Measurements from ENCODE around the gene MFRP.

Gene MFRP

DNA sequence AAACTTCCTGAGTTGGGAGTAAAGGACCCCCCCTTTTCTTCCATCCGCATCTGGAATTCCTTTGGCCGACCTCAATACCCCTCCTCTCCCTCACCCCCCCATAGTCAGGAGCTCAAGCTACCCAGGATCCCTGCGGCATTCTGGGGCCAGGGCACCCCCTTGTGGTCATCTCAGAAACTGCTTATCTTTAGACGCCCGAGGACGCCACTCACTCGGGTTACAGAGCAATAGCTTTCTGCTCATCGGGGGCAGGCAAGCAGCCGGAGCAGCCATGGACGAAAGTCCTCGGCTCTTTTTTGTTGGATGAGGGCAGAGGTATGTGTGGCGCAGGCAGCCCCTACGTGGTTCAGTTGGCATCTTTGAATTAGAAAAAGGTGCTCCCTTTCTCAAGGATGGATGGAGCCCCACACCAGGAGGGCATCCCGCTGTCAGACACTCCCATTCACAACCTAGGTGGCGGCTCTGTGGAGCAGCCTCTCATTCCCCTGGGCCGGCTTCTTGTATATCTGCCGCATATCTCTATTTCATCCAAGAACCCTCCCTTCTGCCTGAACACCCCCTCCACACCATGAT lies 8.1 kb downstream of the MFRP start:
- peak; percentile 54 for DNase-seq (ENCODE audit: low read depth)

DNA sequence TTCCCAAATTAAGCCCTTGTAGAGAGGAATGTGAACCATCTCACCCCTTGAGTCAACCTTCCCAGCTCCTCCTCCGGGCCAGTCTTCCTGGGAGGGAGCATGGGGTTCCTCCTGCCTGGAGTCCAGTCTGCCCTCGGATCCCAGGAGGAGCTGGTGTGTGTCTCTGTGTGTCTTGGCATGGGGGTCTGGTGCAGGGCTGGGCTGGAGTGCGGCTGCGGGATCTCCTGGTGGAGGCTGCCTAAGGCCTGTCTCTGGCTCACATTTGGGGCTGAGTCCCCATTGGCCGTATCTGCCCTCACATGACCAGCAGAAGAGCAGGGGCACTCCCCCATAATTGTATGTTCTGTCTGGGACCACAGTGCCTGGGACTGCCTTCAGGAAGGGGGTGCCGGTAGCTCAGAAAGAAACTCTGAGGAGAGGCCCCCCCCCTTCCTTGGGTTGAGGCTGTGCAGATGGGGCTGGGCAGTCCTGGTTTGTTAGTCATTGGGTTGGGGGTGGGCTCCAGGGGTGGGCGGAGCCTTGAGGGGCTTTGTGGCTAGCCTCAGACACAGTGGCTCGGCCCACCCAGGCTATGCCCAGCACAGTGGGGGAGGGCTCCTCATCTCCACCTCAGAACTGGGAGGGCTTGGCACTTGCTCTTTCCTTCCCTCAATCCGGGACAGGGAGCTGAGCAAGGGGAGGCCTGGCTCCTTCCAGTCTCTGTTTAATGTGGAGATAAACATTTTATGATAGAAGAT lies 8.8 kb downstream of the MFRP start:
- DNase-seq (ENCODE audit: low read depth): no peak

DNA sequence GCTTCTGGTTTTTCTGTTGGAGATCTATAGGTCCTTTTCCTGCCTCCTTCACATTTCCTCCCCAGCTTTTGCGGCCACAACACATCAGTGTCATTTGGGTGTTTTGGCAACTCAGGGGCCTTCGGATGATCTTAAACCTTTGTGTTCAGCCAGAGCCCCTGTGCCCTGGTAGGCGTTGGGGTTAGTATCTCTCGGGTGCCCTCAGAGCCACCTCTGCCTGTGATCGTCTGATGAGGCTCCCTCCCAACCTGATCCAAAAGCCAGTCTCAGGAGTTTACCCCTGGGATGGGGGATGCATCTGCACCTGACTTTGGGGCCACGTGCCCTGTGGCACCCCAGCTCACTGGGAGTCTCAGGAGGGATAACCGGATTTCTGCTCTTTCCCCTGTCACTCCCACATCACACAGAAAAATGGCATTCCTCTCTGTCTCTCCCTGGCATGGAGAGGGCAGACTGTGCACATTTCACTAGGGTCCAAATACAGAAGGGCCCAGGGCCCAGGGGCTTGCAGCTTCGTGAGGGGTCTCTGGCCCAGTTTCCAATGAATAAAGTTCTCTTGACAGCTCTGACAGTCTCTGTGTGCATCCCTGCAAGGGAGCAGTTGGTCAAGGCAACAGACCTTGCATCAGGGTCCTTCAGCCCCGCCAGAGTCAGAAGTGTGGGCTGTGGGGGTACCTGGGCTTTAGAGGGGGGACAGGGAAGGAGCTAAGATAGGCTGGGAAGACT lies 9.6 kb downstream of the MFRP start:
- no peak for DNase-seq (ENCODE audit: low read depth)

DNA sequence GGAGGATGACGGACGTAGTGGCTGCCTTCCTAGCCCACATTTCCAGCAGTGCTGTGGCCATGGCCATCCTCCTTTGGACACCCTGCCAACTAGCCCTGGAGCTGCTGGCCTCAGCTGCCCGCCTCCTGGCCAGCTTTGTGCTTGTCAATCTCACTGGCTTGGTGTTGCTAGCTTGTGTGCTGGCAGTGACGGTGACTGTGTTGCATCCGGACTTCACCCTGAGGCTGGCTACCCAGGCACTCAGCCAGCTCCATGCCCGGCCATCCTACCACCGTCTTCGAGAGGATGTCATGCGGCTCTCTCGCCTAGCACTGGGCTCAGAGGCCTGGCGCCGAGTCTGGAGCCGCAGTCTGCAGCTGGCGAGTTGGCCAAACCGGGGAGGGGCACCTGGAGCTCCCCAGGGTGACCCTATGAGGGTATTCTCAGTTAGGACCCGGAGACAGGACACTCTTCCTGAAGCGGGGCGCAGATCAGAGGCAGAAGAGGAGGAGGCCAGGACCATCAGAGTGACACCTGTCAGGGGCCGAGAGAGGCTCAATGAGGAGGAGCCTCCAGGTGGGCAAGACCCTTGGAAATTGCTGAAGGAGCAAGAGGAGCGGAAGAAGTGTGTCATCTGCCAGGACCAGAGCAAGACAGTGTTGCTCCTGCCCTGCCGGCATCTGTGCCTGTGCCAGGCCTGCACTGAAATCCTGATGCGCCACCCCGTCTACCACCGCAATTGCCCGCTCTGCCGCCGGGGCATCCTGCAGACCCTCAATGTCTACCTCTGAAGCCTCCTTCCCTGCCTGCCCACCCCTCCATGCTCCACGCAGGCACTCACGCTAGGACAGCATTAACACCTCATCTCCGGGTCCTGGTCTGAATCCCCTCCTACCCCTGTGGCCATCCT lies 10.6 kb downstream of the MFRP start:
- DNase-seq (ENCODE audit: low read depth): no peak

DNA sequence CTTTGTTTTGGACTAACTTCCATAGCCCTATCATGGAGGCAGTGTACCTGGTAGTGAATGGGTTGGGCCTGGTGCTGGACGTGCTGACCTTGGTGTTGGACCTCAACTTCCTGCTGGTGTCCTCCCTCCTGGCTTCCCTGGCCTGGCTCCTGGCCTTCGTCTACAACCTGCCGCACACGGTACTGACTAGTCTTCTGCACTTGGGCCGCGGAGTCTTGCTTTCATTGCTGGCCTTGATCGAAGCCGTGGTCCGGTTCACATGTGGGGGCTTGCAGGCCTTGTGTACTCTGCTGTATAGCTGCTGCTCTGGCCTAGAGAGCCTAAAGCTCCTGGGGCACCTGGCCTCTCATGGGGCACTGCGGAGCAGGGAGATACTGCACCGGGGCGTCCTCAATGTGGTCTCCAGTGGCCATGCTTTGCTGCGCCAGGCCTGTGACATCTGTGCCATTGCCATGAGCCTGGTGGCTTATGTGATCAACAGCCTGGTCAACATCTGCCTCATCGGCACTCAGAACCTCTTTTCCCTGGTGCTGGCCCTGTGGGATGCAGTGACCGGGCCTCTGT lies 11.3 kb downstream of the MFRP start:
- no peak for DNase-seq (ENCODE audit: low read depth)

DNA sequence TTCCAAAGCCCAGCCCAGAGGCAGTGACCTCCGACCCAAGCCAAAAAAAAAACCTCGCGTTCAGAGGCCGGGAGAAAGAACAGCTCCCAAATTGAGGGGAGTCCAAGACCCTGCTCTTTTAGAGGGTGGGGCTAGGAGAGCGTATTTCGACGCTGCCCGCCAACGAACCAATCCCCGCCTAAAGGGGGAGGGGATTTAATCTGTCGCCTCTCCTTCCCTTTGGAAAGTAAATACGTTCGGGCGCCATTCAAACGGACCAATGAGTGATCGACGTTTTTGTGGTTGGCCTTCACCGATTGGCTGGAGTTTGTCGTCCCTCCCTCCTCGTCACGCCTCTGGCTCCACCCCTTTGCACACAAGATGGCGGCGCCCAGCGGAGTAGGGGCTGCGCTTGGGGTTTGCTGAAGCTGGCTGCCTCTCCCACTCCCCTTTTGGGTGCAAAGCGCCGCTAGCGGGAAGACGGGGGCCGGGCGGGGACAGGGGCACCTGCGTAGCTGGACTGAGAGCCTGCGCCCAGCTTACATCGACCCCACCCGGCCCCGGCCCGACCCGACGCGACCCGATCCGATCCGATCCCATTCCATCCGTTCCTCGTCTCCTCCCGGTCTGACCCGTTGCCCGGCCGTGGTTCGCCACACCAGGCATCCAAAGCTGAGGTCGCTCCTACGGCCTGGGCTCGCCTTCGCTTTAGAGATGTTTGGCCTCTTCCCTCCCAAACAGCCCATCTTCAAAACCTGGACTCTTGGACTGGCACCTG lies 12.2 kb downstream of the MFRP start, which contains the start of gene RNF26:
TSS of gene RNF26 (plus strand) at position 354 of the 757 bp plus-strand sequence. CDS start 596 bp downstream, outside the sequence.
- DNase-seq (ENCODE audit: low read depth): peak; percentile 96

DNA sequence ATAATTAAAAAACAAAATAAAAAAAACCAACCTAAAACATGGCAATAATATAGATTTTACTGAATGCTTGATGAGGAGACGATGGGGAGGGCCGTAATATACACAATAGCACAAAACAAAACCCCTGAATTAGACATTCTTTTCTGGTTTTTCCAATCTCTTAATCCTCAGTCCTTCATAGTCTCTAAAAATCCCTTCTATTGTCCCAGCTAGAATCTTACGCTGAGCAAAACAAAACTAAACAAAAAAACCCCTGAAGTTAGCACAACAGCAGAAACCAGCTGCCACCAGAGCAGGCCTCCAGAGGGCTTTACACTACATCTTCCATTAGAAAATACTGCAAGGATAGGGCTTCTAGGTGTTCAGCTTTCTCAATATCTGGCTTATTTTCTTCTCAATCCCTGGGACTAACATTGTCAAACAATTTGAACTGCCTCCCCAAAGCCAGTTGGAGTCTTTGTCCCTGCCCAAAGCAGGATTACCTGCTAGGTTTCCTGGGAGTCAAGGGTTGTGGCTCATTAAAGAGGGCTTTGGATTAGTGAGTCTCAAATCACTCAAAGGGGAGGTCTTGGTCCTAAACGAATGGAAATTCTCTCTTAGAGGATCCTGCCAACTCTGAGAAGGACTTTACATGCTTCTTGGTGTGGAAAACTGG lies 14.3 kb downstream of the MFRP start:
- DNase-seq (ENCODE audit: low read depth): no peak

DNA sequence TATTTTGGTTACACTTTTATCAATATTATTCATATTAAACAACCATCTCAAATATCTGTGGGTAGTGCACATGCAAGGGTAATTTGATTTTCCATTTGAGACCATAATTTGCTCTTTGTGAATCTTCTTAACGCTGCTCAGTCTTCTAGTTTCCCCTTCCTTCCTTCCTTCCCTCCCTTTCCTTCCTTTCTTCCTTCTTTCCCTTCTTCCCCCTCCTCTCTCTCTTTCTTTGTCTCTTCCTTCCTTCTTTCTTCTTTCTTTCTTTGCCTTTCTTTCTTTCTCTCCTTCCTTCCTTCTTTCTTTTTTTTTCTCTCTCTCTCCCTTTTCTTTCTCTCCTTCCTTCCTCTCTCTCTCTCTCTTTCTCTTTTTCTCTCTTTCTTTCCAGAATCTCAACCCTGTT lies 16.3 kb downstream of the MFRP start:
- DNase-seq (ENCODE audit: low read depth): no peak

DNA sequence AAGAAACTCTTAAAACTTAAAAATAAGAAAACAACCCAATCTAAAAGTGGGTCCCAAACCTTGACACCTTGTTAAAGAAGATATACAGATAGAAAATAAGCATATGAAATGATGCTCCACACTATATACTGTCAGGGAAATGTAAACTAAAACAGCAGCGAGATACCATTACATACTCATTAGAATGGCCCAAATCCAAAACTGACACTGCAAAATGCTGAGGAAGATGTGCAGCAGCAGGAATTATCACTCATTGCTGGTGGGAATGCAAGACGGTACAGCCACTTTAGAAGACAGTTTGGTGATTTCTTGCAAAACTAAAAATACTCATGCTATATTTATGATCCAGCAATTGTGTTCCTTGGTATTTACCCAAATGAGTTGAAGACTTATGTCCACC lies 17.2 kb downstream of the MFRP start:
- no peak for DNase-seq (ENCODE audit: low read depth)

DNA sequence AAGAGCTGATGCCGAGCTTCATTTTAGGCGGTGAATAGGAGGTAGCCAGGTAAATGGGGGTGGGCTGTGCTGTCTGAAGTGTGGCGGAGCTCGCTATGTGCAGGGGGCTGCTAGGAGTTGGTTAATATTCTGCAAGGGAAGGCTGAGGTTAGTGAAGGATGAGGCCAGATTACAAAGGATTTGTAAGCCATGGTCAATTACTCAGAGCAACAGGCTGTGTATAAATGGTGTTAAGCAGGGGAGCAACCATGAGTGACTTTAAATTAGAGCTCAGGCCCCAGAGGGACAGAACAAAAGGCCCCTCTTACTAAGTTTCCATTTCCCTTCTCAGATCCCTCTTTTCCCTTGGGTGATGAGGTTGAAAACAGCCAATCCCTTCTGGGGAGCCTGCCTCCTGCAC lies 22.3 kb downstream of the MFRP start:
- no peak for DNase-seq (ENCODE audit: low read depth)

DNA sequence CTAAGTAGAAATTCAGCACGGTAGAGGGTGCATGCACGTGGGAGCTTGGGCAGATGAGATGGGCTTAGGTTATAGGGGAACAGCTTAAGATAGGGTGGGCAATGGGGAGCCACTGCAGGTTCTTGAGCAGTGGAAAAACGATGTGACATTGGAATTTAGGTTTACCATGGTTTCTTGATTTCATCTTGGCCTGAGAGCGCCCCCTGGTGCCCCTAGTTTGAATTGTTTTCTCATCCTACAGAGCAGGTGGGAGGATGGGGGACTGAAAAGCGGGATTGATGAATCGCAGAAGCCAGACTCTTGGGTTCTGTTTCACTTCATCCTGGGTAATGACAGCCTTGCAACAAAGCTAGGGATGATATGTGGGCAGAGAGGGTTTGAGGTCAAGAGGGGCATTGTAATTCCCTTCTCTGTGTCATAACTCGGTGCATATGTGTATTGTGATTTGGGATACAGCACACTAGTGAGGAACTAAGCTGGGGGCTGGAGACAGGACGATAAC lies 22.9 kb downstream of the MFRP start:
- peak; percentile 35 for DNase-seq (ENCODE audit: low read depth)

DNA sequence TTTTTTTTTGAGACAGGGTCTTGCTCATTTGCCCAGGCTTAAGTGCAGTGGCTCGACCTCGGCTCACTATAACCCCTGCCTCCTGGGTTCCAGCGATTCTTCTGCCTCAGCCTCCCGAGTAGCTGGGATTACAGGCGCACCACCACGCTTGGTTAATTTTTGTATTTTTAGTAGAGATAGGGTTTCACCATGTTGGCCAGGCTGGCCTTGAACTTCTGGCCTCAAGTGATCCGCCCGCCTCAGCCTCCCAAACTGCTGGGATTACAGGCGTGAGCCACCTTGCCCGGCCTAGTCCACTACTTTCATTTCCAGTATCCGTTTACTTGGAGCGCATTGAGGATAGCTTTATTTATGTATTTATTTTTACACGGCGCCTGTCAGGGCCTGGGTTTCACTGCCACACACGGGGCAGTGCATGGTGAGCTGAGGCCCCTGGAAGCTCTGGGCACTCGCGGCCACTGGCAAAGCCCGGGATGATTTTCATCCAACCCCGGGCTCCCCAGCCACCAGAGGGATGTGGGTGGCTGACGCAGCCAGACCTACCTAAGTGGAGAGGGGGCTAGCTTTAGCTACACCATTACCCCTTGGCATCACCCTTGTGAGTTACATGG lies 23.5 kb downstream of the MFRP start:
- DNase-seq (ENCODE audit: low read depth): no peak

DNA sequence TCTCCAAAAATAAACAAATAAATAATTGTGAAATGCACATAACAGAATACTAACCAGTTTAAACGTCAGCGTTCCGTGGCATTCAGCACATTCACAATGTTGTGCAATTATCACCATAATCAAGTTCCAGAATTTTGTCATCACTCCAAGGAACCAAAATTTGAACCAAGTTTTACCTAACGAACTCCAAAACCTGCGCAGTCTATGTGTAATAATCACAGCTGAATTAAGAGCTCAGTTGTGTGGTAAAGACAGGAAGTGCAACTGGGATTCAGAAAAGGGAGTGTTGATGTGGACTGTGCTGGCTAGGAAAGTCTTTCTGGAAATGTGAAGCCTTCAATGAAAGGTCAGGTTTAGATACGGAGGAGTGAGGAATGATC lies 24.2 kb downstream of the MFRP start:
- DNase-seq (ENCODE audit: low read depth): peak; percentile 42

DNA sequence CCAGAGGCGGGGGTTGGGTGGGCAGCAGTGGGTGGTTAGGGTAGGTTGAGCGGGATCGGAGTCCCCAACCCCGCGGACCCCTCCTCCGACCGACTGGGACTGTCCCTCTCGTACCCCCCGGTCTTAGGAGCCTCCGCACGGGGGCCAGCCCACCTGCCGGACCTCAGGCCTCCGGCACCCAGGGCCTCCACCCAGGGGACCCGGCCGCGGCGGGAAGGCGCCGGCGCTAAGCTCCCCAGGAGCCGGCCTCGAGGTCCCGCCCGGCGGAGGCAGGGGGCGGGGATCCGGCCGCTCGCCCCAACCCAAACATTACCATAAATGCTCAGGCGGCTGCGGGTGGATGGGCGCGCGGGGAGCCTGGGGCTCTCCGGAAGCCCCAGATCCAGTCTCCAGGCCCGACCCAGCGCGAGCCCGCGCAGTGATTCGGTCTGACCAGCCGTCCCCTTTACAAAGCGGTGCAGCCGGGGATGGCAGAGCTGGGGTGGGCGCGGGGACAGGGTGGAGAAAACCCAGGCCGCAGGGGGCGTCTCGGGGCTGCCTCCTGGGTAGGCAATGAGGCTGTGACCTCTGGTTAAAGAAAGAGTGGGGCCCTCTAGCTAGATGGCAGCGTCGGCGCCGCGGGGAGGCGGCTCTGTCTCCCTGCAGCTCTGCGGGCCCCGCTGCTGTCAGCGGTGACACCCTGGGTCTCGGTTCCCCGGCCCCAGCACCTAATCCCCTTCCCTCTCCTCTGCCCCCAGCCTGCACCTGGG lies 25.6 kb downstream of the MFRP start:
- DNase-seq (ENCODE audit: low read depth): peak; percentile 32

DNA sequence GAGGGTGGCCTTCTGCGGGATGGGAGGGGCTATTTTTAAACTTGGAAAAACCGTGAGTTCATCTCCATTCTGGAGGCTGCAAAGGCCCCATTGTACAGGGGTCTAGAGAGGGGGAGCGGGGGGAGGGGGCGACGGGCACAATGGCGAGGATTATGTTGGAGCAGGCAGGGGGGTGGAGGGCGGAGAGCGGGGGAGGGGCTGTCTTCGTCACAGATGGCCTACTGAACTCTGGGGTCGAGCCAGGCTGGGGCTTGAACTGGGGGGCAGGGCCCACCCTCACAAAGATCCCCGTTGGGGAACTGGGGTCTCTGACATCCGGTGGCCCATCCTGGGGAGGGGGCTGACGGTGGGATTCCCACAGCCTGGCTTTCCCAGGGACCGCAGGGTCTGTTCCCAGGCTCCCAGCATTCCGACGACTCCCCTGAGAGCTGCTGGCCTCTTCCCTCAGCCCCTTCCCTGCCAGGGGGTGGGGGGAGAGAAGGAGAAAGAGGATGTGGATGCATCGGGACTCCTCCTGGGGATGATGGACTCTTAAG lies 26.2 kb downstream of the MFRP start:
- no peak for DNase-seq (ENCODE audit: low read depth)

DNA sequence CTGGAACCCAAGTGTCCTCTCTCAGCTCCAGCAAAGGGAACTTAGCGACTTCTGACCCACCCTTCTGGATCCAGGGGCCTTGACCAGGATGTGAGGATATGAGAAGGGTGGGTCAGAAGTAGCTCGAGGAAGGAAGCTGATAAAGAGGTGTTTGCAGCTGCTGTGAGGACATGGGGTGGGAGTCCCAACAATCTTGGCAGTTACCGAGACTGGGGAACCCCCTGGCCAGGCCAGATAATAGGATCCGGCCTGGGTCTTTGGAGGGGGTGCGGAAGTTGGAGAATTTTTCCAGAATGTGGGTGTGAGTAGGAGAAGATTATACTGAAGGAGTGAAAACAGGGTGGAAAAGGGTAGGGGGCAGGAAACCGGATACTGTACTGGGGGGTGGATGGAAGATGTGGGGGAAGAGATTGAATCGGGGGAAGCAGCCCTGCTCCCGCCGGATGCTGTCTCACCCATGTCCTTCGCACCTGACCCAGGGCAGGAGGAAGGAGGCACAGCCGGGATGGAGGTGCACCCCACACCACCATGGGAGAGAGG lies 26.7 kb downstream of the MFRP start:
- no peak for DNase-seq (ENCODE audit: low read depth)

DNA sequence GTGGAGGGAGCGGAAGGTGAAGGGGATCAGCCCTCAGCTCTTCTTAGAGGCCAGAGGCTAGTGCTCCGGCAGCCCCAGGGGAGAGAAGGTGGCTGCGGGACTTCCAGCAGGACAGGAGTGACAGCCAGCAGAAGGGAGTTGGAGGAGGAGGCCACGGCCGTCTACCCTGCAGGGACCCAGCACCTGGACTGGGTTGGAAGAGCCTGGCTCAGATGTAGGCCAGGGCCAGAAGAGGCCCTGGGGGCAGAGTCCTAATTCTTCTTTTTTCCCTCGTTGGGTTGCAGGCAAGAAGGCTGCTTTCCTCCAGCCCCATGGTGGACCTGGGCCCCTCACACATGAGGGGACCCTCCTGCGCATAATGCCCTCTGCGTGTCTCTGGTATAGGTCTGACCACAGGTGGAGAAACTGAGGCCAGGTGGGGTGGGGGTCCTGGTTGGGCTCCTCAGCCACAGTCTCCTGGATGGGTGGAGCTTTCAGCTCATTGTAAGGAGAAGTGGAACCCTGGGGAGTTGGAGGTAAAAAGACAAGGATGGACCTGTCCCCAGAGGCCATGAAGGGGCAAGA lies 27.3 kb downstream of the MFRP start:
- DNase-seq (ENCODE audit: low read depth): no peak
